Raji (cell line): ENCODE data around the gene FDX1.

Experiments
- POLR2A ChIP-seq: IDR thresholded peaks from 2 replicates; pipeline ENCODE4 v1.6.1; 2011; ENCODE audit warnings: low read depth, low read length, control low read depth; ENCODE audit not compliant: insufficient read depth

FDX1 gene

DNA sequence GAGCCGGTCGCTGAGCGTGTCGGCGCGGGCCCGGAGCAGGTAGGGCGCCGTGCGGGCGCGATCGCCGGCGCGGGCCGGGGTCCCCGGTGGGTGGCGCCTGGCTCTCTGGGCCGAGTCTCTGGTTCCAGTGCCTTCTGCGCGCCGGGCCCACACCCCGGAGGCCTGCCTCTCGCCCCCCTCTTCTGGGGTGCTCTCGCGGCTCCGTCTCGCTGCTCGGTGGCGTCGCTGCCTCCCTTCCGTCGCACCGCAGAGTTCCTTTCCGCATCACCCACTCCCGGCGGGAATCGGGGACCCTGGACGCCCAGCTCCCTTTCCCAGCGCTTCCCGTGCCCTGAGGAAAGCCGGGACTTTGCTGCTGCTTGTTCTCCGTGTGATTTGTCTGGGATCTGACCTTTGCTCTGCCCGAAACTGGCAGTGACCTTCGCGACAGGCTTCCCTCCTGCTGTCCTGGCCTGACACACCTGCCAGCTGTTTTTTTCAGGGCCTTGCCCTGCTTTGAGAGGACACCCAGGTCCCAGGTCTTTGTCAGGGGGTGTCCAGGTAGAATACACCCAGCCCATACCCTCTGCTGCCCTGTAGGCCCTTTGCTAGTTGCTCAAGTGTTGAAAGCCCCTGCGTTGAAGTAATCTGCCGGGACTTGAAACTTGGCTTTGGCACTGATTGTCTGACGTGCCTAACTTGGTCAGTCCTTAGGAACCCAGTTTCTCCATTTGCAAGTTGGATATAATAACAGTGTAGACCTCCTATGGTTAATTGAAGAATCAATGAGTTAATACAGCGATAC, 711 bp downstream of the FDX1 start:
- no peak for TF ChIP-seq POLR2A

DNA sequence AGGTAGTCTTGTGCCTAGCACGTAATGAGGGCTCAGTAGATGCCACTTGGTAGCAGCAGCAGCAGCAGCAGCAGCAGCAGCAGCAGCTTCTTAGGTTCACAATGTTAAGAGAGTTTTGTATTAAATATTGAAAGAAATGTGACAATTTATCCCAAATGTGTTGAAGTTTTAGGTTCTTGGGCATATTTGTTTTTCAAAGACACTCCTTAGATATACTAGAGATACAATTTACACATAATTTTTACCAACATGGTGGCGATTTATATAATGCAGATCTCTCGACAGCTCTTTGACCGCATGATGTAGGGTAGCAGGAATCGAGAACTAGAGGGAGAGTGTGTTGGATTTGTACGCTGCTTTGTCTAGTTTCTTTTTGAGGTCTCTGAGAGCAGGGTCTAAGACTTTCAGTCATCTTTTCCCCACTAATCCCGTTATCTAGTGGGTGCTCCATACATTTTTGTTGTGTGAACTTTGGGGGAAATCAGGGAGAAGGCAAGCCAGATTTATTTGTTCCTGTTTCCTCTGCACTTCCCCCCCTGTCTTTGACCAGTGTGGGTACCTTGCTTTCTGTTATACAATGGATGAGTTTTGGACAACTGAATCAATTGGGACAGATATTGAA, 1.4 kb downstream of the FDX1 start:
- TF ChIP-seq POLR2A: no peak

DNA sequence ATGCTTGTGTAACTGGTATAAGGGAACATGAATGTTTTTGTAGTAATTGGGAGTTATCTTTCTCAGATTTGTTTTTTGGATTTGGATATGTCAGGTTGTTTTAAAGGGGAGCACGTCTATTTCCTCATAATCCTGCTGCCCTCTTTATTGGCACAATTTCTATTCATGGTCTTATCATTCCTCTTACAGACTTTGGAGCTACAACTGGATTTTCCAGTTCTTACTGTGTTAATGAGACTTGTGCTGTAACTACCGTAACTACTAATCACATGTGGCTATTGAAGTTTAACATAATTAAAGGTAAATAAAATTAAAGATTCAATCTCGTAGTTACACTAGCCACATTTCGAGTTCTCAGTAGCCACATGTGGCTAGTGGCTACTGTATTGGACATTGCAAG, 1.9 kb downstream of the FDX1 start:
- no peak for TF ChIP-seq POLR2A

DNA sequence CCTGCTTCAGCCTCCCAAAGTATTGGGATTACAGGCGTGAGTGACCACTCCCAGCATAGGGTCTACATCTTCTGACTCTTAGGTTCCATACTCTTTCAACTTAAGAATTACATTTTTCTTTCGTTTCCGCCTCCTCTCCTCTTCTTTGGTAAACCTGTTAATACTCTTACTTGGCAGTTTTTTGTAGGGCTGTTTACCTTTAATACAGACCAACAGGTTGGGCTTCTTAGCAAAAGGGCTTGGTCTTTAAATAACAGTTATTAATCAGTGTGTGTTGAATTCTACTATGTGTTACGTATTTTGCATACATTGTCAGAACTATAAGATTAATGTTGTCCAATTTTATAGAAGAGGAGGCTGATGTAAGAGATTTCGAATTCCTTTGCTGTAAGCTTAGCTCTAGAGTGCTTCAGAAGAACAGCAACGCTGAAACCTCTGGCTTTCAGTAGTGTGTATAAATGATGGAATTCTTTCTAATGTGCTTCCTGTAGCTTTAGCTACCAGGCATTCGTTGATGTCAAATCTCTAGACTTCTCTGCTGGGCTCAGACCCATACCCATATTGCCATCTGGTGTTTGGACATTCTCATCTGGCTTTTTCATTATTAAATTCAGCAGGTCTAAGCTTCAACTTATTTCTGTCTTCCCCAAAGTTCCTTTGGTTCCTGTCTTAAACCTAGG, 3.1 kb downstream of the FDX1 start:
- TF ChIP-seq POLR2A: no peak

DNA sequence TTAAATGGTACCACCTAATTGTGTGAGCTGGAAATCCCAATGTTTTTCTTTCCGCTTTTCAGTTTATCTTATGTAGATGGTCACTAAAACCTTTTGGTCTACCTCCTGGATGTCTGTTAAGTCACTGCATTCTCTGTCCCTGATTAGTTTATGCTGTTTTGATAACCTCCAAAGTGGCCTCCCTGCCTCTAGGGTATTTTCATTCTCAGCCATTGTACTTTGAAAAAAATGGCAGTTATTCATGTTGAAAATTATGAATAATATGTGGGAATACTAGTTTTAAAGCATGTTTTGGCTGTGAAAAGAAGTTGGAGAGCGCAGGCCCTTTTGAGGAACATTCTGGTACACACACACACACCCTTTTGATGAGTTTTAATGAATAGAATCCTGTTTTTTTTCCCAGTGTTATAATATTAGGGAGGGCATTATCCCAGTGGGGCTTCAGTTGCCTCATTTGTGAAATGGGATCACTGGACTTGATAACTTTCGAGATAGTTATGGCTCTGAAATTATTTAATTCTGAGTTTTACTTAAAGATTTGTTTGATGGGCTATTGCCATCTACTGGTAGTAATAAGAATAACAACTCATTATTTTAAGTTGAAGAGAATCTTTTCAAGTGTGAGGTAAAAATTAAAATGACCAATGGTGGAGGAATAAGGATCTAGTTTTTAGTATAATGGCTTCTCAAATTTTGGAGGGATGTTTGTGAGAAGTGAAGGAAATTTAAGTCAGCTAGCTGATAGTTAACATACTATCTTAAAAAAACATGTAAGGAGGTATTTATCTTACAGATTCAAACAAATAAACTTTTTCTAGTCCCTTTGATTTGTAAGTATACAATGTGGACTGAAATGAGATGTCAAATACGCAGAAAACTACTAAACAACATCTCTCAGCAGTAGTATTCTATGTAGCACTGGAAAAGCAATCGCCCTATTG, 3.9 kb downstream of the FDX1 start:
- TF ChIP-seq POLR2A: no peak

DNA sequence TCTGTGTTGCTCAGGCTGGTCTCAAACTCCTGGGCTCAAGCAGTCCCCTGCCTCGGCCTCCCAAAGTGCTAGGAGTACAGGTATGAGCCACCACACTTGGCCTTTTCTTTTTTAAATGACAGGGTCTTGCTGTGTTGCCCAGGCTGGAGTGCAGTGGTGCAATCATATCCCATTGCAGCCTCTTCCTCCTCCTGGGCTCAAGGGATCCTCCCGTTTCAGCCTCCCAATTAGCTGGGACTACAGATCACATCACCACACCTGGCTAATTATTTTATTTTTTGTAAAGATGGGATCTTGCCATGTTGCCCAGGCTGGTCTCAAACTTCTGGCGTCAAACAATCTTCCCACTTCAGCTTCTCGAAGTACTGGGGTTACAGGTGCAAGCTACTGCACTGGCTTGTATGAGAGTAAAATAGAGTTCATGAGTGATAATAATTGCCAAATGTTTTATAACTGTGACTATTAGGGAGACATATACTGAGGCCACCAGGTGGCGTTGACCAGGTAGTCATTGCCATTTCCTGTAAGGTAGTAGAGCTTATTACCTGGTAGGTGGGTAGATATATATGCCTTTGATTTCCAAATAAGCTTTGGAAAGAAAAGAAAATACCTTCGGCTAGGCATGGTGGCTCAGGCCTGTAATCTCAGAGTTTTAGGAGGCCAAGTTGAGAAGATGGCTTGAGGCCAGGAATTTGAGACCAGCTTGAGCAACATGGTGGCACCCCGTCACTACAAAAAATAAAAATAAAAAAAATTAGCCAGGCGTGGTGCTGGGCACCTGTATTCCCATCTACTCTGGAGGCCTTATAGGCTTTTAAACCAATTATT, 5.4 kb downstream of the FDX1 start:
- no peak for TF ChIP-seq POLR2A

DNA sequence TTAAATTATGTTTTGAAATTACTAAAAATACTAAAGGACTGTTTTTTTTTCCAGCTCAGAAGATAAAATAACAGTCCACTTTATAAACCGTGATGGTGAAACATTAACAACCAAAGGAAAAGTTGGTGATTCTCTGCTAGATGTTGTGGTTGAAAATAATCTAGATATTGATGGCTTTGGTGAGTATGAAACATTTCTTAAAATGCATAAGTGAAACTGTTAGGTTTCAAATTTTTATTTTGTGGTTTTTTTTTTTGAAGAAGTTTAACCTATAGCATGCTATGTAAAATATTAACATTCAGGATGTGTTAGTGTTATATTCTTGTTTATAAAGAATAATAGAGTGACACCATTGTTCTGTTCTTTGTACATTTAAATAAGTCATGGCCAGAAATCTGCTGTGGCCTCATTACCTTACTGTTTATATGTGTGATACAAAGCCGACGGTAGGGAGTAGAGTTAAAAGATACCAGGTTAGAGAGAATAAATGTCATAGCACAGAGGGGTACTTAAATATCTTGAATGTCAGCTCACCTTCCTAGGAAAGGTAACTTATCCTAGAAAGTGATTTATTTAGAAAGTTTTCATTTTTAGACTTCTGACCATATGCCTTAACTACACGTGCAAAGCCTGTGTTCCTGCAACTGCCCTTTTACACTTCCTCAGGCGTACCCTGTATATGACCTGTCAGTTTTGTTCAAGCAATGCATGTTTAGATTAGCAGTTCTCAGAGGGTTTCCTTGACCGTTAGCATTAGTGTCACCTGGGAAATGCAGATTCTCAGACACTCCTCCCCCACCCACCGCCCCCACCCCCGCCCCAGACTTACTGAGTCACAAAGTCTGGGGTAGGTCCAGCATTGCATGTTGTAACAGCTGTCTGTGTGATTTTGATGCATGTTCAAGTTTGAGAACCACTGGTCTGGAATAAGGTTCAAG, 6.3 kb downstream of the FDX1 start:
- TF ChIP-seq POLR2A: no peak

DNA sequence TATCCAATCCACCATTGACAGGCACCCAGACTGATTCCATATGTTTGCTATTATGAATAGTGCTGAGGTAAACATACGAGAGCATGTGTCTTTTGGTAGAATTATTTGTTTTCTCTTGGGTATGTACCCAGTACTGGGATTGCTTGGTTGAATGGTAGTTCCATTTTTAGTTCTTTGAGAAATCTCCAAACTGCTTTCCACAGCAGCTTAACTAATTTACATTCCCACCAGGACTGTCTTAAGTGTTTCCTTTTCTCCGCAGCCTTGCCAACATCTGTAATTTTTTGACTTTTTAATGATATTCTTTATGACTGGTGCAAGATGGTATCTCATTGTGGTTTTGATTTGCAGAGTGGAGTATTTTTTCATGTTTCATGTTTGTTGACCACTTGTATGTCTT, 8.3 kb downstream of the FDX1 start:
- TF ChIP-seq POLR2A: no peak

DNA sequence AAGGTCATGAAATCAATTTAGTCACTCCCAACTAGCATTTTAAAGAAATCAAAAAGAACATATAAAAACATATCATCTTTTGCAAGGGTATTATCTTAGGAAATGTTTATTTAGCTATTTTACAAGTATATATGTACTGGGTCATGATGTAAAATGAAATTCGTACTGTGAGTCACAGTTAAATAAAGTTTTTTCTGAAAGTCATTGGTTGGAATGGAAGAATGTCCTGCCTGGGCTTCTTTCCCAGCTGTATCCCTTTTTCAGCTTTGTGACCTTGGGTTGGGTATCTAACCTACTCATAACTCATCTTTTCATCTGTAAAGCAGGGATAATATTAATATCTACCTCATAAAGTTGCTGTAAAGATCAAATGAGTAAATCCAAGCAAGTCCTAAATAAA, 15.7 kb downstream of the FDX1 start:
- TF ChIP-seq POLR2A: no peak

DNA sequence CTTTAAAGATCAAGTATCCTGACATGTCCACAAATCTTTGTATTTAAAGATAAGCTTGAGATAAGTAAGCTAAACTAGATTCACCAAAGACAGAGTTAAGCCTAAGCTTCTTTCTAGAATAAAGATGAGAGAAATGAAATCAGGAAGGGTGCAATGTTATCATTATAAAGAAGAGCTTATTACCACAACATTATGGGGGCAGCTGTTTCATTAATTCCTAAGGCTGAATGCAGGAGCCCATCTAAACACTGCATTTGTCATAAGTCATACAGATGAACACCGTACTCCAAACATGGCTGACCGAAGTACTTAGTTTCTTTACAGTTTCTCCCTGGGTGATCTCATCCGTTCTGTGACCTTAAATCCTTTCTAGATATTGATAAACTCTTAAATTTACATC, 16.3 kb downstream of the FDX1 start:
- no peak for TF ChIP-seq POLR2A

DNA sequence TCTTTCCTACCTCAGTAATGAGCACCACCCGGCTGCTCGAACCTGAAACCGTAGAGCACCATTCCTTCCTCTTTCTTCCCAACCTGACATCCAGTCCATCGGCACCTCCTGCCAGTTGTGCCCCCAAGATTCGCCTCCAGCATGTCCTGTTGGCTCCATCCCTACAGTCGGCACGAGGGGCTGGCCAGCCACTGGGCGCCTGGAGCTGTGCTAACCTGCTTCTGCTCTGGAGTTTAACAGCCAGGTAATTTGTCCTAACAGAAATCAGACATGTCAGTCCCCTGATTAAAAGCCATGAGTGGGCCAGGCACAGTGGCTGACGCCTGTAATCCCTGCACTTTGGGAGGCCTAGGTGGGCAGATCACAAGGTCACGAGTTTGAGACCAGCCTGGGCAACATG, 16.8 kb downstream of the FDX1 start:
- no peak for TF ChIP-seq POLR2A

DNA sequence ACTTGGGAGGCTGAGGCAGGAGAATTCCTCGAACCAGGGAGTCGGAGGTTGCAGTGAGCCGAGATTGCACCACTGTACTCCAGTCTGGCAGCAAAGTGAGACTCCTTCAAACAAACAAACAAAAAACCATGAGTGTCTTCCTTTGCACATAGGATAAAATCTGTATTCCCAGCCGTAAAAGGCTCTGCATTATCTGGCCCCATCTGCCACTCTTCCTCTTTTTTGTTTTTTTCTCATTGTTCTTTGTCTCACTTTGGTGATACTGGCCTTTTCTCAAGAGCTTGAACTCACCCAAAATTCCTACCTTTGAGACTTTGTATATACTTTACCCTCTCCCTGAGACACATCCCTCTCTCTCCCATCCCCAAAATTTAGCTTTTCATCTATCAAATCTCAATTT, 17.6 kb downstream of the FDX1 start:
- no peak for TF ChIP-seq POLR2A

DNA sequence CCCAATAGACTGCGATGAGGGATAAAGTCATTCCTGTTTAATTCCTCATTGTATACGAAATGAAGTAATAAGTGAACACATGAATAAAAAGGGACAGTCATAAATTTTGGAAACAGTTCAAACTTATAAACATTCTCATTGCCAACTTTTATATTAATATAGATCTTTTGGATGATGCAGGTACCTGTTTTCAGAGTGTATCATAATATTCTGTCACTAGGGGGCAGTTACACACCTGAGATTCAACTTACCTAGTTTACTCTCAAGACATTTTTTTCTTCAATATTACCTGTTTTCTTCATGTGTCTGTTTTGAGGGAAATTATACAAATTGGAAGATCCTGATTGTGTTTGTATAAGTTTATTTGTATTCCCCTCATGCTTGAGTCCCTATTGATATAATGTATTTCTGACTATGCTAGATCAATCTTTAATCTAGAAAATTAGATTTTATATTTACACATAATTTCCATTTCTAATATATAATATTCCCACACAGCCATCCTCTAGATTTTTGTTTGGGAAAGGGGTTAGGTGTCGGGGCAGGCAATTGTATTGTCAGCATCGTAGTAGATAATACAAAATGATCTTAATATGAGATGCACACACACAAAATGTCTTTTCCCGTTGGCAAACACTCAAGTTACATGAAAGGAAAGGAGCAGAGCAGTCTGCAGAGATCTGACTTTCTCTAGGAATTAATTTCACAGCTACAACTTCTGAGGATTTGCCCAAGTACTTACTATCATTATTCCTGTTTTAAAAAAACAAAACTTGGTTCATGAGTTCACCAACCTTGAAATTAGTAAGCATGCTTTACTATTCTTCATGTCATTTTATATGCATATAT, 18.4 kb downstream of the FDX1 start:
- TF ChIP-seq POLR2A: no peak

DNA sequence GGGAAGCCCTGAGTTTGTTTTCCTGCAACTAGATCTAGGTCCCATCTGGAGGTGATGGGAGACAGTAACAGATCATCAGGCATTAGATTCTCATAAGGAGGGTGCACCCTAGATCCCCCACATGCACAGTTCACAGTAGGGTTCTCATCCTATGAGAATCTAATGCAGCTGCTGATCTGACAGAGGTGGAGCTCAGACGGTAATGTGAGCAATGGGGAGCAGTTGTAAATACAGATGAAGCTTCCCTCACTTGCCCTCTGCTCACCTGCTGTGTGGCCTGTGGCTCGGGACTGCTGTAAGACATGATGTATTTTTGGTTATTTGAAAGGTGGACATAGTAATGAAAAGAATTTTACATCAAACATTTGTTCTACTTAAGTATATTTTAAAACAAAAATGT, 20.5 kb downstream of the FDX1 start:
- no peak for TF ChIP-seq POLR2A
